K562 (cell line): ENCODE data around the gene SALL2. TPM values are rescaled to one million over a fixed set of nuclear protein-coding genes. Genes with fewer than 3 reads are reported as not detected.
A peak's percentile ranks its signal among the peaks of the same experiment; 100 is the strongest.

Source experiments
- CBX2 ChIP-seq: fragments of 200-600 bp; sonication (generic); IDR thresholded peaks from one replicate; pipeline ENCODE4 v1.6.1; 2012; ENCODE audit warnings: mild to moderate bottlenecking, low read length, inconsistent platforms; ENCODE audit not compliant: insufficient read depth, poor library complexity, severe bottlenecking
- POLR2G ChIP-seq: fragments of 200-400 bp; formaldehyde crosslinking; IDR thresholded peaks from 2 replicates; pipeline ENCODE4 v1.6.1; 2017; ENCODE audit warnings: low read depth, mild to moderate bottlenecking, antibody characterized with exemption, low read length, moderate library complexity
- PTTG1 ChIP-seq: fragments of 450-650 bp; IDR thresholded peaks from 2 replicates; pipeline ENCODE4 v1.6.1; 2016; ENCODE audit warnings: low read depth, mild to moderate bottlenecking, missing genetic modification characterization, missing compliant biosample characterization
- ZNF79 ChIP-seq: fragments of 250-450 bp; sonication (Bioruptor Pico); IDR thresholded peaks from 2 replicates; pipeline ENCODE4 v1.4.0; 2020; ENCODE audit warnings: low read depth, mild to moderate bottlenecking, moderate library complexity
- polyA plus RNA-seq, 8 experiments: library from polyadenylated mRNA; depleted of rRNA in 4 of 8; stranded (reverse) in 5 of 8; unstranded in 3 of 8; fragments of >200 nt; fragmentation: Nextera tagmentation in 2 of 8; fragmentation: Illumina TruSeq in 1 of 8; extraction: Ambion mirVana in 2 of 8; extraction: Trizol in 1 of 8; gene quantifications; 2 replicates each; pipeline versions ENCODE4 v1.2.1 to v1.2.3, GENCODE V29; 2011 to 2014; ENCODE audit warnings: inconsistent platforms in 1 of 8, missing spikeins in 1 of 8
- total RNA-seq, 7 experiments: library from RNA; depleted of rRNA in 6 of 7; stranded (reverse); fragments of >200 nt in 6 of 7; fragmentation: Illumina TruSeq in 2 of 7; extraction: Trizol in 2 of 7; gene quantifications; 2 replicates each; pipeline versions ENCODE4 v1.2.1 to v1.2.3, GENCODE V29; 2011 to 2021; ENCODE audit warnings: low replicate concordance in 1 of 7
- TF ChIP-seq, protein P1 (sequence below): sonication (generic); formaldehyde crosslinking; IDR thresholded peaks from 2 replicates; pipeline ENCODE4 v1.8.0; 2022; ENCODE audit warnings: missing genetic modification reagents, mild to moderate bottlenecking, borderline replicate concordance
- TF ChIP-seq, protein P2 (sequence below): fragments of 450-650 bp; formaldehyde crosslinking; IDR thresholded peaks from 2 replicates; pipeline ENCODE4 v1.4.0; 2022; ENCODE audit warnings: missing genetic modification characterization
- TF ChIP-seq, protein P3 (sequence below): fragments of 450-650 bp; formaldehyde crosslinking; IDR thresholded peaks from 2 replicates; pipeline ENCODE4 v1.4.0; 2020; ENCODE audit warnings: mild to moderate bottlenecking, moderate library complexity
- TF ChIP-seq, protein P4 (sequence below): sonication (generic); formaldehyde crosslinking; IDR thresholded peaks from 2 replicates; pipeline ENCODE4 v1.8.0; 2022; ENCODE audit warnings: mild to moderate bottlenecking, missing genetic modification reagents
- TF ChIP-seq, protein P5 (sequence below), 3 experiments: IDR thresholded peaks in 2 of 3; conservative IDR thresholded peaks in 1 of 3; 2 replicates each; pipeline ENCODE4 v1.5.1; 2011 to 2012; ENCODE audit warnings: low read length in 3 of 3, mild to moderate bottlenecking in 3 of 3, control low read depth in 2 of 3, improper control_type of control experiment in 1 of 3, inconsistent platforms in 1 of 3, low read depth in 1 of 3, mixed read lengths in 1 of 3, moderate library complexity in 1 of 3; ENCODE audit not compliant: insufficient read depth in 2 of 3
- TF ChIP-seq, protein P6 (sequence below): IDR thresholded peaks from 2 replicates; pipeline ENCODE4 v1.6.1; 2016; ENCODE audit warnings: missing genetic modification characterization, missing compliant biosample characterization

The SALL2 gene
- total and polyA plus RNA-seq, 9 of the 15 experiments (the other 6 are each of a cell fraction or from before 2014, with no cell fraction given), result 6.6 to 30.4 (median 12.9) TPM

DNA sequence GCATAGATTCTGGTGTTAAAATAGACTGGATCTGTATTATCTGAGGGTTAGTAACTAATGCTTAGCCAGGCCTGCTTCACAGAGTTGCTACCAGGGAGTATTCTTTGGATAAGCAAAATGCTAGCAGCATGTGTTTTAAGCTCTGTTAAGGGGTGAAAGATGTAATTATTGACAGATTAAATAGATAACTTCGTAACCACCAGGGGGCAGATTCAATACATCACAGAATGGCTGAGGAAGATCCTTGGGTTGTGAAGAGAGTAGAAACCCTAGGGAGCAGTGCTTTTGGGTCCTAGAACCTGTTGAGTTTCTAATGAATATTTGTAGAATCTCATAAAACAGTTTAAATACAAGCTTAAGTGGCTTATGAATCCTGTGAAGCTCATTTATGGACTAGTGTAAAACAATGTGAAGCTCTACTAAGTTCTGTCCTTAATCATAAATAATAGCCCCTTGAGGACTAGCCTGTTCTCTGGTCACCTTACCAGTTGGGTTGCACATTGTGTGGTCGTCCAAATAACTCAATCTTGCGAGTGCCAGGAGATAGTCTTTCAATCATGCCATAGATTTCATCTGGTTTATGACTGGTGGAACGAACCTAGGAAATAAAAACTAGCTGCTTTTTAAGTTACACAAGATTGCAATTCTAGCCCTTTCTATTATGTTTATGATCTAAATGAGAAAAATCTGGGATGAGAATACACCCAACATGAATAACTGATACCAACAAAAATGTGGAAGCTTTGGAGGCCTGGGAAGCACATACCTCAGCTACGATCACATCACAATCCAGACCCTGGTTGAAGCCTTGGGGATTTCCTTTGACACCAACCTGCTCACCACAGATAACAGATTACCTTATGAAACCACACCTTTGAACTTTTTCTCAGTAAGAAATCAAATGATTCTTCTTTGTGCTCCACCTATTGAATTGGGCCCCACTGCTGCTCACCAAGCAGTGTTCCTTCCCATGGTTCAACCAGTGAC is 27.3 kb downstream of the SALL2 start (continued):
- TF ChIP-seq, protein P1, sequence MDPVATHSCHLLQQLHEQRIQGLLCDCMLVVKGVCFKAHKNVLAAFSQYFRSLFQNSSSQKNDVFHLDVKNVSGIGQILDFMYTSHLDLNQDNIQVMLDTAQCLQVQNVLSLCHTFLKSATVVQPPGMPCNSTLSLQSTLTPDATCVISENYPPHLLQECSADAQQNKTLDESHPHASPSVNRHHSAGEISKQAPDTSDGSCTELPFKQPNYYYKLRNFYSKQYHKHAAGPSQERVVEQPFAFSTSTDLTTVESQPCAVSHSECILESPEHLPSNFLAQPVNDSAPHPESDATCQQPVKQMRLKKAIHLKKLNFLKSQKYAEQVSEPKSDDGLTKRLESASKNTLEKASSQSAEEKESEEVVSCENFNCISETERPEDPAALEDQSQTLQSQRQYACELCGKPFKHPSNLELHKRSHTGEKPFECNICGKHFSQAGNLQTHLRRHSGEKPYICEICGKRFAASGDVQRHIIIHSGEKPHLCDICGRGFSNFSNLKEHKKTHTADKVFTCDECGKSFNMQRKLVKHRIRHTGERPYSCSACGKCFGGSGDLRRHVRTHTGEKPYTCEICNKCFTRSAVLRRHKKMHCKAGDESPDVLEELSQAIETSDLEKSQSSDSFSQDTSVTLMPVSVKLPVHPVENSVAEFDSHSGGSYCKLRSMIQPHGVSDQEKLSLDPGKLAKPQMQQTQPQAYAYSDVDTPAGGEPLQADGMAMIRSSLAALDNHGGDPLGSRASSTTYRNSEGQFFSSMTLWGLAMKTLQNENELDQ, result no peak
- TF ChIP-seq ZNF79 (no peak), PTTG1 (tag) (no peak), CBX2 (no peak), POLR2G (peak; percentile 19; the same call in 1 of the 2 replicates)
- TF ChIP-seq, protein P2, sequence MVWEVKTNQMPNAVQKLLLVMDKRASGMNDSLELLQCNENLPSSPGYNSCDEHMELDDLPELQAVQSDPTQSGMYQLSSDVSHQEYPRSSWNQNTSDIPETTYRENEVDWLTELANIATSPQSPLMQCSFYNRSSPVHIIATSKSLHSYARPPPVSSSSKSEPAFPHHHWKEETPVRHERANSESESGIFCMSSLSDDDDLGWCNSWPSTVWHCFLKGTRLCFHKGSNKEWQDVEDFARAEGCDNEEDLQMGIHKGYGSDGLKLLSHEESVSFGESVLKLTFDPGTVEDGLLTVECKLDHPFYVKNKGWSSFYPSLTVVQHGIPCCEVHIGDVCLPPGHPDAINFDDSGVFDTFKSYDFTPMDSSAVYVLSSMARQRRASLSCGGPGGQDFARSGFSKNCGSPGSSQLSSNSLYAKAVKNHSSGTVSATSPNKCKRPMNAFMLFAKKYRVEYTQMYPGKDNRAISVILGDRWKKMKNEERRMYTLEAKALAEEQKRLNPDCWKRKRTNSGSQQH (CRISPR knock-in tag), result no peak
- TF ChIP-seq, protein P3, sequence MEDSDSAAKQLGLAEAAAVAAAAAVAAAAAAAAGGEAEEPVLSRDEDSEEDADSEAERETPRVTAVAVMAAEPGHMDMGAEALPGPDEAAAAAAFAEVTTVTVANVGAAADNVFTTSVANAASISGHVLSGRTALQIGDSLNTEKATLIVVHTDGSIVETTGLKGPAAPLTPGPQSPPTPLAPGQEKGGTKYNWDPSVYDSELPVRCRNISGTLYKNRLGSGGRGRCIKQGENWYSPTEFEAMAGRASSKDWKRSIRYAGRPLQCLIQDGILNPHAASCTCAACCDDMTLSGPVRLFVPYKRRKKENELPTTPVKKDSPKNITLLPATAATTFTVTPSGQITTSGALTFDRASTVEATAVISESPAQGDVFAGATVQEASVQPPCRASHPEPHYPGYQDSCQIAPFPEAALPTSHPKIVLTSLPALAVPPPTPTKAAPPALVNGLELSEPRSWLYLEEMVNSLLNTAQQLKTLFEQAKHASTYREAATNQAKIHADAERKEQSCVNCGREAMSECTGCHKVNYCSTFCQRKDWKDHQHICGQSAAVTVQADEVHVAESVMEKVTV, result 0 out of 2 replicates have a peak, but pooled peaks have one; percentile 38
- TF ChIP-seq, protein P4, sequence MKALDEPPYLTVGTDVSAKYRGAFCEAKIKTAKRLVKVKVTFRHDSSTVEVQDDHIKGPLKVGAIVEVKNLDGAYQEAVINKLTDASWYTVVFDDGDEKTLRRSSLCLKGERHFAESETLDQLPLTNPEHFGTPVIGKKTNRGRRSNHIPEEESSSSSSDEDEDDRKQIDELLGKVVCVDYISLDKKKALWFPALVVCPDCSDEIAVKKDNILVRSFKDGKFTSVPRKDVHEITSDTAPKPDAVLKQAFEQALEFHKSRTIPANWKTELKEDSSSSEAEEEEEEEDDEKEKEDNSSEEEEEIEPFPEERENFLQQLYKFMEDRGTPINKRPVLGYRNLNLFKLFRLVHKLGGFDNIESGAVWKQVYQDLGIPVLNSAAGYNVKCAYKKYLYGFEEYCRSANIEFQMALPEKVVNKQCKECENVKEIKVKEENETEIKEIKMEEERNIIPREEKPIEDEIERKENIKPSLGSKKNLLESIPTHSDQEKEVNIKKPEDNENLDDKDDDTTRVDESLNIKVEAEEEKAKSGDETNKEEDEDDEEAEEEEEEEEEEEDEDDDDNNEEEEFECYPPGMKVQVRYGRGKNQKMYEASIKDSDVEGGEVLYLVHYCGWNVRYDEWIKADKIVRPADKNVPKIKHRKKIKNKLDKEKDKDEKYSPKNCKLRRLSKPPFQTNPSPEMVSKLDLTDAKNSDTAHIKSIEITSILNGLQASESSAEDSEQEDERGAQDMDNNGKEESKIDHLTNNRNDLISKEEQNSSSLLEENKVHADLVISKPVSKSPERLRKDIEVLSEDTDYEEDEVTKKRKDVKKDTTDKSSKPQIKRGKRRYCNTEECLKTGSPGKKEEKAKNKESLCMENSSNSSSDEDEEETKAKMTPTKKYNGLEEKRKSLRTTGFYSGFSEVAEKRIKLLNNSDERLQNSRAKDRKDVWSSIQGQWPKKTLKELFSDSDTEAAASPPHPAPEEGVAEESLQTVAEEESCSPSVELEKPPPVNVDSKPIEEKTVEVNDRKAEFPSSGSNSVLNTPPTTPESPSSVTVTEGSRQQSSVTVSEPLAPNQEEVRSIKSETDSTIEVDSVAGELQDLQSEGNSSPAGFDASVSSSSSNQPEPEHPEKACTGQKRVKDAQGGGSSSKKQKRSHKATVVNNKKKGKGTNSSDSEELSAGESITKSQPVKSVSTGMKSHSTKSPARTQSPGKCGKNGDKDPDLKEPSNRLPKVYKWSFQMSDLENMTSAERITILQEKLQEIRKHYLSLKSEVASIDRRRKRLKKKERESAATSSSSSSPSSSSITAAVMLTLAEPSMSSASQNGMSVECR, result no peak
- TF ChIP-seq, protein P5, sequence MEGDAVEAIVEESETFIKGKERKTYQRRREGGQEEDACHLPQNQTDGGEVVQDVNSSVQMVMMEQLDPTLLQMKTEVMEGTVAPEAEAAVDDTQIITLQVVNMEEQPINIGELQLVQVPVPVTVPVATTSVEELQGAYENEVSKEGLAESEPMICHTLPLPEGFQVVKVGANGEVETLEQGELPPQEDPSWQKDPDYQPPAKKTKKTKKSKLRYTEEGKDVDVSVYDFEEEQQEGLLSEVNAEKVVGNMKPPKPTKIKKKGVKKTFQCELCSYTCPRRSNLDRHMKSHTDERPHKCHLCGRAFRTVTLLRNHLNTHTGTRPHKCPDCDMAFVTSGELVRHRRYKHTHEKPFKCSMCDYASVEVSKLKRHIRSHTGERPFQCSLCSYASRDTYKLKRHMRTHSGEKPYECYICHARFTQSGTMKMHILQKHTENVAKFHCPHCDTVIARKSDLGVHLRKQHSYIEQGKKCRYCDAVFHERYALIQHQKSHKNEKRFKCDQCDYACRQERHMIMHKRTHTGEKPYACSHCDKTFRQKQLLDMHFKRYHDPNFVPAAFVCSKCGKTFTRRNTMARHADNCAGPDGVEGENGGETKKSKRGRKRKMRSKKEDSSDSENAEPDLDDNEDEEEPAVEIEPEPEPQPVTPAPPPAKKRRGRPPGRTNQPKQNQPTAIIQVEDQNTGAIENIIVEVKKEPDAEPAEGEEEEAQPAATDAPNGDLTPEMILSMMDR (IDR thresholded peaks at IDR 0.05 in 2 of 3, conservative IDR thresholded peaks at IDR 0.05 in 1 of 3; ENCODE audit: insufficient read depth in 2 of 3, low read depth in 1 of 3, low read length in 3 of 3), result peak; percentile 36 to 60 (median 54); a peak in 4 of 6 replicates
- TF ChIP-seq, protein P6, sequence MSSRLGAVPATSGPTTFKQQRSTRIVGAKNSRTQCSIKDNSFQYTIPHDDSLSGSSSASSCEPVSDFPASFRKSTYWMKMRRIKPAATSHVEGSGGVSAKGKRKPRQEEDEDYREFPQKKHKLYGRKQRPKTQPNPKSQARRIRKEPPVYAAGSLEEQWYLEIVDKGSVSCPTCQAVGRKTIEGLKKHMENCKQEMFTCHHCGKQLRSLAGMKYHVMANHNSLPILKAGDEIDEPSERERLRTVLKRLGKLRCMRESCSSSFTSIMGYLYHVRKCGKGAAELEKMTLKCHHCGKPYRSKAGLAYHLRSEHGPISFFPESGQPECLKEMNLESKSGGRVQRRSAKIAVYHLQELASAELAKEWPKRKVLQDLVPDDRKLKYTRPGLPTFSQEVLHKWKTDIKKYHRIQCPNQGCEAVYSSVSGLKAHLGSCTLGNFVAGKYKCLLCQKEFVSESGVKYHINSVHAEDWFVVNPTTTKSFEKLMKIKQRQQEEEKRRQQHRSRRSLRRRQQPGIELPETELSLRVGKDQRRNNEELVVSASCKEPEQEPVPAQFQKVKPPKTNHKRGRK, result no peak
